Stimulated activated effector memory CD8-positive, alpha-beta T cell treated with anti-CD3 and anti-CD28 coated beads, Interleukin-12 subunit alpha, Interleukin-12 subunit beta, amount 100 ng/mL, for 72 hours (primary cell): ENCODE data around the gene MRPL49.
A peak's percentile ranks its signal among the peaks of the same experiment; 100 is the strongest.

Source experiments
- ATAC-seq: fragments of 150-1000 bp; cut with Tn5 transposase; 2 replicates; pipeline ENCODE4 v1.10.0; 2021
- DNase-seq, 2 donors: peaks; one replicate each; pipeline ENCODE4 v3.0.0; 2021 to 2022; ENCODE audit warnings: low spot score in 2 of 2
- H3K27ac Mint-ChIP-seq: one replicate; pipeline ENCODE4 v1.8.0; 2022; ENCODE audit warnings: mild to moderate bottlenecking, mixed read lengths
- H3K36me3 Mint-ChIP-seq: one replicate; pipeline ENCODE4 v1.8.0; 2022; ENCODE audit warnings: mild to moderate bottlenecking, mixed read lengths
- H3K4me1 Mint-ChIP-seq: one replicate; pipeline ENCODE4 v1.8.0; 2022; ENCODE audit warnings: mixed read lengths
- H3K4me3 Mint-ChIP-seq: one replicate; pipeline ENCODE4 v1.8.0; 2022; ENCODE audit warnings: mild to moderate bottlenecking, mixed read lengths
- H3K9me3 Mint-ChIP-seq: one replicate; pipeline ENCODE4 v1.8.0; 2022; ENCODE audit warnings: mixed read lengths

MRPL49 gene

GRCh38 chr11:65121865-65122696 lies at the start of gene MRPL49, which contains the start of gene FAU:
Gene MRPL49 (plus strand): TSS chr11:65122321. CDS start chr11:65122347, 26 bp downstream.
Gene FAU (minus strand): TSS chr11:65122134. CDS start chr11:65121813, 321 bp downstream.
- DNase-seq (peak; percentile 96 to 98), ATAC-seq (peak; percentile 91)
- H3K36me3 Mint-ChIP-seq = peaks cover 90% of the 10 kb centered on the region
- H3K4me3 Mint-ChIP-seq = peak within 1 kb of the TSS; percentile 99
- H3K4me1 Mint-ChIP-seq = peaks cover 50% of the 10 kb centered on the region
- peak within 1 kb of the TSS; percentile 98 for H3K27ac Mint-ChIP-seq
- H3K9me3 Mint-ChIP-seq = no peaks in the 10 kb centered on the region

GRCh38 chr11:65072631-65072966 lies 49.5 kb upstream of the MRPL49 start:
- peaks cover 22% of the 10 kb centered on the region for H3K36me3 Mint-ChIP-seq
- no peak overlapping the region for H3K27ac Mint-ChIP-seq
- DNase-seq (no peak), ATAC-seq (no peak)
- H3K4me1 Mint-ChIP-seq = peaks cover 2% of the 10 kb centered on the region
- H3K4me3 Mint-ChIP-seq = no peak overlapping the region
- no peaks in the 10 kb centered on the region for H3K9me3 Mint-ChIP-seq

- DNase-seq (no peak), ATAC-seq (no peak)
- Mint-ChIP-seq H3K27ac (no peak overlapping the region), H3K4me1 (peaks cover 29% of the 10 kb centered on the region), H3K9me3 (no peaks in the 10 kb centered on the region), H3K4me3 (no peak overlapping the region), H3K36me3 (peaks cover 70% of the 10 kb centered on the region)
Measured at GRCh38 chr11:65077451-65077850, 44.7 kb upstream of the MRPL49 start.

GRCh38 chr11:65078151-65078550 lies 44.0 kb upstream of the MRPL49 start:
- DNase-seq = peak; percentile 43 to 81
- H3K9me3 Mint-ChIP-seq = no peaks in the 10 kb centered on the region
- ATAC-seq = peak; percentile 85
- H3K4me3 Mint-ChIP-seq = no peak overlapping the region
- H3K27ac Mint-ChIP-seq = peak overlapping the region; percentile 74
- H3K36me3 Mint-ChIP-seq = peaks cover 77% of the 10 kb centered on the region
- H3K4me1 Mint-ChIP-seq = peaks cover 35% of the 10 kb centered on the region

GRCh38 chr11:65078786-65079342 lies 43.3 kb upstream of the MRPL49 start:
- H3K4me1 Mint-ChIP-seq = peaks cover 42% of the 10 kb centered on the region
- ATAC-seq (no peak), DNase-seq (no peak)
- H3K27ac Mint-ChIP-seq = peak overlapping the region; percentile 74
- no peak overlapping the region for H3K4me3 Mint-ChIP-seq
- H3K9me3 Mint-ChIP-seq = no peaks in the 10 kb centered on the region
- peaks cover 84% of the 10 kb centered on the region for H3K36me3 Mint-ChIP-seq

- peak overlapping the region; percentile 99 for H3K4me3 Mint-ChIP-seq
- DNase-seq (no peak), ATAC-seq (peak; percentile 8)
- H3K9me3 Mint-ChIP-seq = no peaks in the 10 kb centered on the region
- peak overlapping the region; percentile 99 for H3K27ac Mint-ChIP-seq
- peaks cover 53% of the 10 kb centered on the region for H3K4me1 Mint-ChIP-seq
- H3K36me3 Mint-ChIP-seq = peaks cover 96% of the 10 kb centered on the region
Measured at GRCh38 chr11:65083134-65083833, 38.8 kb upstream of the MRPL49 start.

- DNase-seq (peak; percentile 98 to 99), ATAC-seq (peak; percentile 93)
- H3K27ac Mint-ChIP-seq = peak within 1 kb of the TSS; percentile 99
- peaks cover 46% of the 10 kb centered on the region for H3K4me1 Mint-ChIP-seq
- H3K9me3 Mint-ChIP-seq = no peaks in the 10 kb centered on the region
- H3K36me3 Mint-ChIP-seq = peaks cover 95% of the 10 kb centered on the region
- H3K4me3 Mint-ChIP-seq = peak within 1 kb of the TSS; percentile 99
Measured at GRCh38 chr11:65083834-65084597, 38.1 kb upstream of the MRPL49 start, which contains the start of the genes CDCA5 and ZFPL1. Gene CDCA5 (minus strand): TSS chr11:65084040. CDS start chr11:65083978, 62 bp downstream. Gene ZFPL1 (plus strand): TSS chr11:65084222. CDS start chr11:65084699, 477 bp downstream.

- Mint-ChIP-seq H3K36me3 (peaks cover 91% of the 10 kb centered on the region), H3K4me1 (peaks cover 44% of the 10 kb centered on the region), H3K27ac (peak overlapping the region; percentile 99), H3K4me3 (peak overlapping the region; percentile 99), H3K9me3 (no peaks in the 10 kb centered on the region)
- peak; percentile 9 for ATAC-seq
- no peak for DNase-seq
Measured at GRCh38 chr11:65084598-65085375, 37.3 kb upstream of the MRPL49 start.

- Mint-ChIP-seq H3K36me3 (peaks cover 89% of the 10 kb centered on the region), H3K9me3 (no peaks in the 10 kb centered on the region), H3K4me1 (peaks cover 41% of the 10 kb centered on the region), H3K4me3 (peak overlapping the region; percentile 99), H3K27ac (peak overlapping the region; percentile 99)
- ATAC-seq (no peak), DNase-seq (no peak)
Measured at GRCh38 chr11:65085446-65085845, 36.7 kb upstream of the MRPL49 start.

GRCh38 chr11:65086809-65087208 lies 35.3 kb upstream of the MRPL49 start:
- Mint-ChIP-seq H3K36me3 (peaks cover 77% of the 10 kb centered on the region), H3K4me3 (no peak overlapping the region), H3K9me3 (no peaks in the 10 kb centered on the region), H3K27ac (peak overlapping the region; percentile 52), H3K4me1 (peaks cover 33% of the 10 kb centered on the region)
- DNase-seq (no peak), ATAC-seq (no peak)

GRCh38 chr11:65087216-65087615 lies 34.9 kb upstream of the MRPL49 start:
- peak overlapping the region; percentile 52 for H3K27ac Mint-ChIP-seq
- peaks cover 33% of the 10 kb centered on the region for H3K4me1 Mint-ChIP-seq
- H3K4me3 Mint-ChIP-seq = no peak overlapping the region
- no peak for ATAC-seq
- no peaks in the 10 kb centered on the region for H3K9me3 Mint-ChIP-seq
- peaks cover 73% of the 10 kb centered on the region for H3K36me3 Mint-ChIP-seq
- DNase-seq = no peak

- H3K36me3 Mint-ChIP-seq = peaks cover 67% of the 10 kb centered on the region
- H3K4me1 Mint-ChIP-seq = peaks cover 30% of the 10 kb centered on the region
- no peak for DNase-seq
Measured at GRCh38 chr11:65087827-65088226, 34.3 kb upstream of the MRPL49 start.

GRCh38 chr11:65089621-65090020 lies 32.5 kb upstream of the MRPL49 start:
- Mint-ChIP-seq H3K9me3 (no peaks in the 10 kb centered on the region), H3K27ac (peak overlapping the region; percentile 23), H3K36me3 (peaks cover 49% of the 10 kb centered on the region), H3K4me1 (peaks cover 12% of the 10 kb centered on the region), H3K4me3 (no peak overlapping the region)
- DNase-seq (no peak), ATAC-seq (no peak)

More at GRCh38 chr11:65087827-65088226, 34.3 kb upstream of the MRPL49 start:
- Mint-ChIP-seq H3K27ac (peak overlapping the region; percentile 23), H3K4me3 (no peak overlapping the region), H3K9me3 (no peaks in the 10 kb centered on the region)
- no peak for ATAC-seq

- DNase-seq (no peak), ATAC-seq (no peak)
- H3K27ac Mint-ChIP-seq = no peak overlapping the region
- H3K9me3 Mint-ChIP-seq = no peaks in the 10 kb centered on the region
- no peak overlapping the region for H3K4me3 Mint-ChIP-seq
- H3K4me1 Mint-ChIP-seq = peaks cover 4% of the 10 kb centered on the region
- H3K36me3 Mint-ChIP-seq = peaks cover 40% of the 10 kb centered on the region
Measured at GRCh38 chr11:65090628-65091027, 31.5 kb upstream of the MRPL49 start.
